NT2/D1 (cell line): ENCODE data around the gene C19orf12.

Source experiments
- SUZ12 ChIP-seq: IDR thresholded peaks from 2 replicates; pipeline ENCODE4 v1.6.1; 2011; ENCODE audit not compliant: insufficient read length, insufficient read depth; ENCODE audit errors: extremely low read depth
- YY1 ChIP-seq: IDR thresholded peaks from 2 replicates; pipeline ENCODE4 v1.6.1; 2011; ENCODE audit not compliant: insufficient read length, insufficient read depth
- ZNF274 ChIP-seq: IDR thresholded peaks from 2 replicates; pipeline ENCODE4 v1.6.1; 2011; ENCODE audit warnings: mild to moderate bottlenecking, low read depth, low read length

- TF ChIP-seq YY1 (no peak), ZNF274 (no peak), SUZ12 (no peak)
Measured at GRCh38 chr19:29671393-29672160, 43.5 kb downstream of the C19orf12 start.
